ENCODE data around the gene SH2B3.

DNA sequence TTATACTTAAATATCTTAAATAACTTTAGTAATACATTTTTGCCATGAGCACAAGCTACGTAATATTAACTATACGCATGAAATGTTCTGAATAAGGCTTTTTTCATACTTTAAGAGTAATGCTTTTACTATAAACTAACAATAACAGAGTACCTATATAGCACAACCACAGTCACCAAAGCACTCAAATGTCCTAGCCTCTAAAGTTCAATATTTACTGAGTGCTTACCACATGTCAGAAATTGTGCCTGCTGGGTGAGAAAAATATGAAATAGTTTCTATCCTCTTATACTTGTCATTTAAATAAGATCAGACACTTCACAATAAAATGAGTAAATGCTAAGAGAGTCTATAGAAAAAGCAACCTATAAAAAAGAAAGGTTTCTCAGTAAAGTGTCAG is 83.1 kb downstream of the SH2B3 start:
- no peak for TF ChIP-seq POLR2A (IDR thresholded peaks at IDR 0.05; ENCODE audit: low read depth)
- TF ChIP-seq, protein P1, sequence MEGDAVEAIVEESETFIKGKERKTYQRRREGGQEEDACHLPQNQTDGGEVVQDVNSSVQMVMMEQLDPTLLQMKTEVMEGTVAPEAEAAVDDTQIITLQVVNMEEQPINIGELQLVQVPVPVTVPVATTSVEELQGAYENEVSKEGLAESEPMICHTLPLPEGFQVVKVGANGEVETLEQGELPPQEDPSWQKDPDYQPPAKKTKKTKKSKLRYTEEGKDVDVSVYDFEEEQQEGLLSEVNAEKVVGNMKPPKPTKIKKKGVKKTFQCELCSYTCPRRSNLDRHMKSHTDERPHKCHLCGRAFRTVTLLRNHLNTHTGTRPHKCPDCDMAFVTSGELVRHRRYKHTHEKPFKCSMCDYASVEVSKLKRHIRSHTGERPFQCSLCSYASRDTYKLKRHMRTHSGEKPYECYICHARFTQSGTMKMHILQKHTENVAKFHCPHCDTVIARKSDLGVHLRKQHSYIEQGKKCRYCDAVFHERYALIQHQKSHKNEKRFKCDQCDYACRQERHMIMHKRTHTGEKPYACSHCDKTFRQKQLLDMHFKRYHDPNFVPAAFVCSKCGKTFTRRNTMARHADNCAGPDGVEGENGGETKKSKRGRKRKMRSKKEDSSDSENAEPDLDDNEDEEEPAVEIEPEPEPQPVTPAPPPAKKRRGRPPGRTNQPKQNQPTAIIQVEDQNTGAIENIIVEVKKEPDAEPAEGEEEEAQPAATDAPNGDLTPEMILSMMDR (IDR thresholded peaks at IDR 0.05): no peak
- no peak for TF ChIP-seq POLR2AphosphoS5 (IDR thresholded peaks at IDR 0.05)

Data from esophagus muscularis mucosa (tissue), 3 donors.